ENCODE measurements around the gene ZNF74.
A peak's percentile ranks its signal among the peaks of the same experiment; 100 is the strongest.

DNA sequence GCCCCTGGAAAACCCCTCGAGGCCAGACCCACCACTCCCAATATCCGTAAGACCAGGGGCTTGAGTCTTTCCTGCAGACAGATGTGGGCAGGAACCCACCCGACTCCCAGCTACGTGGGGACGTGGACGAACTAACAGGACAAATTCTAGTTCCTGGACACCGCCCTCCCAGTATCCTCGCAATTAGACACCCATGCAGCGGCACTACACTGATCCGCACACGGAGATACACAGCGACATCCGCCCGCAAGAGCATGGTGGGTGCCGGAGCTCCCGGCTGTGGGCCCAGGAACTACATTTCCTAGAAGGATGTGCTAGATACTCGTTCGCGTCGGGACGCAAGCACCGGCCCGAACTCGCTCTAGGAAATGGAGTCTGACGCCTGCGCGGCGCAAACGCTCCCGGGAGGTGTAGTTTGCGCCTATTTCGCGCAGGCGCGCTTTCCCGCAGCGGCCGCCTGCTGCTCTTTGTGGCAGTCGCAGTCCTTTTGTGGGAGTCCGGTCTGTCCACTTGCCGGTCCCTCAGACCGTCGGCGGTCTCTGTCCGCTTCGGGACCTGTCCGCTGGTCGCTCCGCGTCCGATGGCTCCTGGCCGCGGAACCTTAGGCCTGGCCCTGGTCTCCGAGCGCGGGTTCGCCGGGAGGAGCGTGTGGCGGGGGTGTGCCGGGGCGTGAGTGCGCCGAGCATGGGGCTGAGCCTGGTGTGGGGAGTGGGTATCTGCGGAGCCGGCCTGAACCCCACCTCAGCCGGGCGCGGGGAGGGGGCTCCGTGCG is at the start of gene ZNF74:
- TF ChIP-seq POLR2AphosphoS5 (IDR thresholded peaks at IDR 0.05): peak; percentile 93
- TF ChIP-seq, protein P1, sequence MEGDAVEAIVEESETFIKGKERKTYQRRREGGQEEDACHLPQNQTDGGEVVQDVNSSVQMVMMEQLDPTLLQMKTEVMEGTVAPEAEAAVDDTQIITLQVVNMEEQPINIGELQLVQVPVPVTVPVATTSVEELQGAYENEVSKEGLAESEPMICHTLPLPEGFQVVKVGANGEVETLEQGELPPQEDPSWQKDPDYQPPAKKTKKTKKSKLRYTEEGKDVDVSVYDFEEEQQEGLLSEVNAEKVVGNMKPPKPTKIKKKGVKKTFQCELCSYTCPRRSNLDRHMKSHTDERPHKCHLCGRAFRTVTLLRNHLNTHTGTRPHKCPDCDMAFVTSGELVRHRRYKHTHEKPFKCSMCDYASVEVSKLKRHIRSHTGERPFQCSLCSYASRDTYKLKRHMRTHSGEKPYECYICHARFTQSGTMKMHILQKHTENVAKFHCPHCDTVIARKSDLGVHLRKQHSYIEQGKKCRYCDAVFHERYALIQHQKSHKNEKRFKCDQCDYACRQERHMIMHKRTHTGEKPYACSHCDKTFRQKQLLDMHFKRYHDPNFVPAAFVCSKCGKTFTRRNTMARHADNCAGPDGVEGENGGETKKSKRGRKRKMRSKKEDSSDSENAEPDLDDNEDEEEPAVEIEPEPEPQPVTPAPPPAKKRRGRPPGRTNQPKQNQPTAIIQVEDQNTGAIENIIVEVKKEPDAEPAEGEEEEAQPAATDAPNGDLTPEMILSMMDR (IDR thresholded peaks at IDR 0.05; ENCODE audit: poor library complexity, severe bottlenecking): peak; percentile 21

Measured in neural cell (in vitro differentiated cells).